ENCODE measurements around the gene SLC47A2.

SLC47A2 gene

DNA sequence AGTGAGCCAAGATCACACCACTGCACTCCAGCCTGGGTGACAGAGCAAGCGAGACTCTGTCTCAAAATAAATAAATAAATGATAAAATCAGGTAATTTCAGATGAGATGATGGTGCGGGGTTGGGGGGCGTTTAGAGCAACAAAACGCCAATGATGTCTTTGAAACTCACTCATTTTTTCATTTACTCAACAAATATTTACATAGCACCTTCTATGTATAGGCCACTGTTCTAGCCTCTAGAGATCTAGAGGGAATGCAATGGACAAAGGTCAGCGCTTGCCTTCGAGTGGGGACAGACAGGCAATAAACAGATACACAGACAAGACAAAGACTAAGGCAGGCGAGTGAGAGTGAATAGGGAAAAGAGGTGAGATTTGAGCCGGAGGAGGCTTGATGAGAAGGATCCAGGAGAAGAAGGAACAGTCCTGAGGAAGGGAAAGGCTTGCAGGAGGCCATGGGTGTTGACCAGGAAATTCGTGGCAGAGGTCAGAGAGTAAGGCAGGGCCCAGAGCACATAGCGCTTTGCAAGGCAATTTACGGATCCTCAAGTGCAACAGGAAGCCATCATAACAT is 17.7 kb upstream of the SLC47A2 start:
- no peaks in the 10 kb centered on the region for H3K36me3 ChIP-seq (ENCODE audit: control insufficient read depth, insufficient read depth, low read length)
- no peak for DNase-seq (ENCODE audit: extremely low read depth, insufficient read length)
- H3K27me3 ChIP-seq (replicated peaks; ENCODE audit: control insufficient read depth, insufficient read depth, low read length), result no peaks in the 10 kb centered on the region; the same call in 1 of the 2 replicates
- TF ChIP-seq CTCF (IDR thresholded peaks at IDR 0.05; ENCODE audit: insufficient read depth, low read length, poor library complexity, severe bottlenecking), result no peak
- H3K4me3 ChIP-seq (replicated peaks; ENCODE audit: low read depth, low read length), result no peak overlapping the region

DNA sequence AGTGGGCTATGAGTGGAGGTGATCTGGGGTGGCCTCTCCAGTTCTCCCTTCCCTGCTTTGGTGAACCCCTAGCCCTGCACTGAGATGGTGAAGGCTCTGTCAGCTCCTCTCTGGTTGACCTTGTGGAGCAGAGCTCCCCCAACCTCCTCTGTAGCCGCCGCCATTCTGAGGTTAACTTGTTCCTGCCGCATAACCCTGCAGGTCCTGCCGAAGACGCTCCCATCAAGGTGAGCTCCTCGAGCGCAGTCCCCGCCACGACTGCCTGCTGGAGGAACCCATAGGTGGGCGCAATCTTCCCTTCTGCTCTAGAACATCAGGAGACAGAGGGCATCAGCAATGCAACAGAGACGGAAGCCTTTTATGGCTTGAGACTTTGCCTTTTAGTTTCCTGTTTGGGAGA is 15.2 kb upstream of the SLC47A2 start:
- TF ChIP-seq CTCF (IDR thresholded peaks at IDR 0.05; ENCODE audit: insufficient read depth, low read length, poor library complexity, severe bottlenecking), result no peak
- H3K4me3 ChIP-seq (replicated peaks; ENCODE audit: low read depth, low read length), result no peak overlapping the region
- no peaks in the 10 kb centered on the region for H3K36me3 ChIP-seq (ENCODE audit: control insufficient read depth, insufficient read depth, low read length)
- DNase-seq (ENCODE audit: extremely low read depth, insufficient read length), result no peak
- H3K27me3 ChIP-seq (replicated peaks; ENCODE audit: control insufficient read depth, insufficient read depth, low read length), result no peaks in the 10 kb centered on the region

GRCh38 chr17:19730843-19731242 is 14.5 kb upstream of the SLC47A2 start:
- TF ChIP-seq CTCF (IDR thresholded peaks at IDR 0.05; ENCODE audit: insufficient read depth, low read length, poor library complexity, severe bottlenecking), result no peak
- H3K4me3 ChIP-seq (replicated peaks; ENCODE audit: low read depth, low read length), result no peak overlapping the region
- no peak for DNase-seq (ENCODE audit: extremely low read depth, insufficient read length)
- no peaks in the 10 kb centered on the region for H3K36me3 ChIP-seq (ENCODE audit: control insufficient read depth, insufficient read depth, low read length)
- H3K27me3 ChIP-seq (replicated peaks; ENCODE audit: control insufficient read depth, insufficient read depth, low read length), result no peaks in the 10 kb centered on the region

GRCh38 chr17:19729900-19730299 is 13.5 kb upstream of the SLC47A2 start:
- TF ChIP-seq CTCF (IDR thresholded peaks at IDR 0.05; ENCODE audit: insufficient read depth, low read length, poor library complexity, severe bottlenecking), result no peak
- no peak overlapping the region for H3K4me3 ChIP-seq (replicated peaks; ENCODE audit: low read depth, low read length)
- H3K36me3 ChIP-seq (ENCODE audit: control insufficient read depth, insufficient read depth, low read length), result no peaks in the 10 kb centered on the region
- DNase-seq (ENCODE audit: extremely low read depth, insufficient read length), result no peak
- H3K27me3 ChIP-seq (replicated peaks; ENCODE audit: control insufficient read depth, insufficient read depth, low read length), result no peaks in the 10 kb centered on the region

GRCh38 chr17:19728084-19728495 is 11.7 kb upstream of the SLC47A2 start:
- no peak for TF ChIP-seq CTCF (IDR thresholded peaks at IDR 0.05; ENCODE audit: insufficient read depth, low read length, poor library complexity, severe bottlenecking)
- no peak for DNase-seq (ENCODE audit: extremely low read depth, insufficient read length)
- Histone ChIP-seq H3K36me3 (ENCODE audit: control insufficient read depth, insufficient read depth, low read length) (no peaks in the 10 kb centered on the region), H3K4me3 (replicated peaks; ENCODE audit: low read depth, low read length) (no peak overlapping the region), H3K27me3 (replicated peaks; ENCODE audit: control insufficient read depth, insufficient read depth, low read length) (no peaks in the 10 kb centered on the region; the same call in 1 of the 2 replicates)

All from GM06990 (cell line).